Fibroblast of skin of right biceps (primary cell): ENCODE measurements around the gene CLTCL1.

Experiments used
- DNase-seq: peaks from one replicate; pipeline ENCODE4 v3.0.0-alpha.2; 2013

Gene CLTCL1

GRCh38 chr22:19148417-19149046, 143.0 kb downstream of the CLTCL1 start:
- DNase-seq = no peak

- DNase-seq = no peak
Measured at GRCh38 chr22:19147195-19147780, 144.2 kb downstream of the CLTCL1 start.

- no peak for DNase-seq
Measured at GRCh38 chr22:19146215-19146968, 145.1 kb downstream of the CLTCL1 start.

- DNase-seq = no peak
Measured at GRCh38 chr22:19143967-19144400, 147.5 kb downstream of the CLTCL1 start.

GRCh38 chr22:19143212-19143611, 148.3 kb downstream of the CLTCL1 start:
- no peak for DNase-seq

- no peak for DNase-seq
Measured at GRCh38 chr22:19142394-19142793, 149.1 kb downstream of the CLTCL1 start.

- DNase-seq = no peak
Measured at GRCh38 chr22:19139974-19140373, 151.5 kb downstream of the CLTCL1 start.

GRCh38 chr22:19139001-19139356, 152.5 kb downstream of the CLTCL1 start:
- no peak for DNase-seq

GRCh38 chr22:19138217-19139000, 153.1 kb downstream of the CLTCL1 start:
- DNase-seq = no peak

- DNase-seq = no peak
Measured at GRCh38 chr22:19137384-19138216, 153.9 kb downstream of the CLTCL1 start.

- no peak for DNase-seq
Measured at GRCh38 chr22:19136915-19137314, 154.6 kb downstream of the CLTCL1 start.

- no peak for DNase-seq
Measured at GRCh38 chr22:19134874-19135273, 156.6 kb downstream of the CLTCL1 start.

- DNase-seq = no peak
Measured at GRCh38 chr22:19134176-19134831, 157.2 kb downstream of the CLTCL1 start.

GRCh38 chr22:19133561-19133960, 158.0 kb downstream of the CLTCL1 start:
- DNase-seq = no peak

GRCh38 chr22:19132693-19133400, 158.7 kb downstream of the CLTCL1 start:
- DNase-seq = no peak

- no peak for DNase-seq
Measured at GRCh38 chr22:19132153-19132552, 159.4 kb downstream of the CLTCL1 start.

GRCh38 chr22:19131685-19132015, 159.9 kb downstream of the CLTCL1 start:
- no peak for DNase-seq

- no peak for DNase-seq
Measured at GRCh38 chr22:19130959-19131684, 160.4 kb downstream of the CLTCL1 start, which contains the start of gene TSSK2. TSS of gene TSSK2 (plus strand) at chr22:19131308. CDS start at chr22:19131400, 92 bp downstream.

GRCh38 chr22:19129871-19130270, 161.6 kb downstream of the CLTCL1 start:
- no peak for DNase-seq
